Right ventricle myocardium inferior (tissue), 1 donor: ENCODE data around the gene GNAS-AS1. TPM values are rescaled to one million over a fixed set of nuclear protein-coding genes. Genes with fewer than 3 reads are reported as not detected.

Experiments
- ATAC-seq: fragments of 200-7000 bp; cut with Tn5 transposase; one replicate; pipeline ENCODE4 v1.9.1; 2020; ENCODE audit warnings: mild to moderate bottlenecking, moderate library complexity
- DNase-seq: peaks from one replicate; pipeline ENCODE4 v3.0.0; 2021; ENCODE audit errors: missing footprints
- intact Hi-C: fragments of 100-400 bp; cut with DNase I; formaldehyde crosslinking; loops from one replicate; pipeline ENCODE4 v1.11.0; 2022
- long read RNA-seq: library from polyadenylated mRNA; unstranded; transcript quantifications from one replicate; pipeline ENCODE4 v2.0.0, GENCODE V29; 2021
- total RNA-seq: library from RNA; stranded (reverse); fragmentation: NEBNext Ultra II Directional; extraction: Animal tissue kit (Norgen Biotek cat#: 25700); gene quantifications from one replicate; pipeline ENCODE4 v1.2.1, GENCODE V29; 2021
- donor health status: DM: no; HTN: yes; CAD: no; lungs with severe emphysema.

The GNAS-AS1 gene
- 0.38 TPM for total RNA-seq
- long read RNA-seq = 0 reads

GRCh38 chr20:58850693-58851174 lies at the start of gene GNAS-AS1:
TSS of gene GNAS-AS1 (minus strand) at chr20:58850902.
- intact Hi-C loops = loop anchor here (5.0 kb wide), 2 partner anchors 158 to 198 kb away; partner anchors contain the start of genes NPEPL1 and STX16
- DNase-seq = peak; percentile 87
- ATAC-seq = peak; percentile 87

GRCh38 chr20:58900397-58900796 lies 49.7 kb upstream of the GNAS-AS1 start:
- intact Hi-C loops = no loop called here
- DNase-seq (no peak), ATAC-seq (no peak)

- DNase-seq (no peak), ATAC-seq (no peak)
- intact Hi-C loops = no loop called here
Measured at GRCh38 chr20:58899512-58899911, 48.8 kb upstream of the GNAS-AS1 start.

- intact Hi-C loops = no loop called here
- no peak for ATAC-seq
- no peak for DNase-seq
Measured at GRCh38 chr20:58898629-58899408, 48.1 kb upstream of the GNAS-AS1 start.

- ATAC-seq (no peak), DNase-seq (no peak)
- intact Hi-C loops = loop anchor here (2.0 kb wide), 1 partner anchor 83 kb away; the partner anchor contains the start of gene NELFCD
Measured at GRCh38 chr20:58897488-58897887, 46.8 kb upstream of the GNAS-AS1 start.

- ATAC-seq (no peak), DNase-seq (no peak)
- intact Hi-C loops = loop anchor here (2.0 kb wide), 1 partner anchor 84 kb away; the partner anchor contains the start of gene NELFCD
Measured at GRCh38 chr20:58896820-58897219, 46.1 kb upstream of the GNAS-AS1 start.

- intact Hi-C loops = loop anchor here (2.0 kb wide), 1 partner anchor 85 kb away; the partner anchor contains the start of gene NELFCD
- ATAC-seq = no peak
- no peak for DNase-seq
Measured at GRCh38 chr20:58895448-58896180, 44.9 kb upstream of the GNAS-AS1 start.

- DNase-seq (no peak), ATAC-seq (no peak)
- intact Hi-C loops = no loop called here
Measured at GRCh38 chr20:58894652-58895447, 44.1 kb upstream of the GNAS-AS1 start.

- intact Hi-C loops = loop anchor here (2.0 kb wide), 1 partner anchor 13 kb away; no protein-coding TSS in a partner anchor
- DNase-seq (no peak), ATAC-seq (no peak)
Measured at GRCh38 chr20:58893355-58894120, 42.8 kb upstream of the GNAS-AS1 start.

GRCh38 chr20:58892932-58893224 lies 42.2 kb upstream of the GNAS-AS1 start:
- intact Hi-C loops = loop anchor here (2.0 kb wide), 1 partner anchor 14 kb away; no protein-coding TSS in a partner anchor
- ATAC-seq = no peak
- DNase-seq = no peak

- peak; percentile 85 for DNase-seq
- peak; percentile 21 for ATAC-seq
- intact Hi-C loops = loop anchor here (2.0 kb wide), 1 partner anchor 14 kb away; no protein-coding TSS in a partner anchor
Measured at GRCh38 chr20:58892141-58892931, 41.6 kb upstream of the GNAS-AS1 start.

- intact Hi-C loops = loop anchor here (1.0 to 2.0 kb wide), 3 partner anchors 15 to 141 kb away; partner anchors contain the start of gene ATP5F1E
- ATAC-seq (no peak), DNase-seq (no peak)
Measured at GRCh38 chr20:58891718-58892140, 41.0 kb upstream of the GNAS-AS1 start.

- DNase-seq = peak; percentile 90
- ATAC-seq = peak; percentile 64
- intact Hi-C loops = loop anchor here (1.0 to 2.0 kb wide), 2 partner anchors 88 to 142 kb away; partner anchors contain the start of gene ATP5F1E
Measured at GRCh38 chr20:58891086-58891717, 40.5 kb upstream of the GNAS-AS1 start.

GRCh38 chr20:58890518-58891085 lies 39.9 kb upstream of the GNAS-AS1 start:
- intact Hi-C loops = loop anchor here (1.0 to 2.0 kb wide), 2 partner anchors 89 to 142 kb away; partner anchors contain the start of gene ATP5F1E
- peak; percentile 81 for ATAC-seq
- DNase-seq = peak; percentile 86

- intact Hi-C loops = loop anchor here (2.0 kb wide), 1 partner anchor 143 kb away; the partner anchor contains the start of gene ATP5F1E
- DNase-seq = peak; percentile 63
- no peak for ATAC-seq
Measured at GRCh38 chr20:58889798-58890517, 39.3 kb upstream of the GNAS-AS1 start.
